Measurements from ENCODE around the gene EPM2AIP1.
"Not testable (repeated sequence)": the region's sequence is repeated elsewhere in the genome, so short reads cannot be mapped to it uniquely, and the experiment has no call there.

Gene EPM2AIP1

DNA sequence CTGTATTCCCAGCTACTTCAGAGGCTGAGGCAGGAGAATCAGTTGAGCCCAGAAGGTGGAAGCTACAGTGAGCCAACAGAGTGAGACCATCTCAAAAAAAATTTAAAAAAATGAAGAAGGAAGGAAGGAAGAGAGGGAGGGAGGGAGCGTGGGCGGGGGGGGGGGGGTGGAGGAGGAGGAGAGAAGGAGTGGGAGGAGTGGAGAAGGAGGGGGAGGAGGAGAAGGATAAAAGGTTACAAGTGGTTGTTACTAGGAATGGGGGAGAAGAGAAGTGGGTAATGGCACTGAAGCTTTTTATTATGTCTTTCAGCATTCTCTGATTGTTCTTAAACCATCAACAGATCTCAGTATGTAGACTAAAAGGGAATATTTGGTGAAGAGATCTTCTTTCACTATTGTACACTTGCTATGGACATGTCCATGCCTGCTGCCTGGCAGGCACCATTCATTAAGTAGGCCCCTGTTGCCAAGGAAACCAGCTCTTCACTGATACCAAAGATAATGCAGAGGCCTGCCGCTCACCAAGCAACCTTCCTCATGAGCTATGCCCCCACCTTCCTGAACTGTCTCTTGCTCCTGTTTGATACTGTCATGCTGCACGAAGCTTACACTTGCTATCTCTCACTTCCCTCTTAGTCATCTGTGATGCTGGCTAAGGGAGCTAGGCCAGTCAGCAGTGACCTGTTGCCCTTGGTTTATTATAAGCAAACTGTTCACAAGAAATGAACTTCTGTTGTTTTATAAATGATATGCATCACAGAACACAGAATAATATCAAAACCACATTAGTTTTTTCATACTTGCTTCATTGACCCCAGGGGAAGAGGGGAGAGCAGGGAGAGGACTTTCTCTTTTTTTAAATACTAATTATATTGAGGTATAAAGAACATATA is 23.1 kb downstream of the EPM2AIP1 start:
- peaks cover 13% of the 10 kb centered on the region for H3K4me1 ChIP-seq (ENCODE audit: control insufficient read depth, insufficient read depth, low read length)
- 23 to 27% methylated on average over 4 of the region's 4 CpGs for WGBS, 2 experiments
- no peak overlapping the region for H3K27ac ChIP-seq (ENCODE audit: insufficient read depth, low read depth, low read length, poor library complexity, severe bottlenecking)
- no peaks in the 10 kb centered on the region for H3K36me3 ChIP-seq (ENCODE audit: control insufficient read depth, insufficient read depth, low read length)
- no peaks in the 10 kb centered on the region for H3K27me3 ChIP-seq (ENCODE audit: control insufficient read depth, insufficient read depth, low read length, poor library complexity, severe bottlenecking)
- H3K4me3 ChIP-seq (ENCODE audit: insufficient read depth, low read depth, low read length): no peak overlapping the region
- no peaks in the 10 kb centered on the region for H3K9me3 ChIP-seq (ENCODE audit: control insufficient read depth, low read length)

DNA sequence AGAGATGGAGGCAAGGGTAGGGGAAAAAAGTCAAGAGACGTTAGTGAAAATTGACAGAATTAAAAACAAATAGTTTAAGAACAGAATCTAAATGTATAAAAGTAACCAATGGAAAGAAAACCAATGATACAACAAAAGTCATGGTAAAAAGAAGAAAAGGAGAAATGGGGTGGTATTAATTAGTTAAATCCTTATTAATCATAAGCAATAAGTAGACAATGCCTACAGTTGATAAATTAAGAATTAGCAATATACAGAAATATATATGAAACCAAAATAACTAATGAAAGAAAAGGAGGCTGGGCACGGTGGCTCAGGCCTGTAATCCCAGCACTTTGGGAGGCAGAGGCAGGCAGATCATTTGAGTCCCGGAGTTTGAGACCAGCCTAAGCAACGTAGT is 23.8 kb downstream of the EPM2AIP1 start:
- Histone ChIP-seq H3K36me3 (ENCODE audit: control insufficient read depth, insufficient read depth, low read length) (no peaks in the 10 kb centered on the region), H3K27ac (ENCODE audit: insufficient read depth, low read depth, low read length, poor library complexity, severe bottlenecking) (no peak overlapping the region), H3K9me3 (ENCODE audit: control insufficient read depth, low read length) (no peaks in the 10 kb centered on the region), H3K4me3 (ENCODE audit: insufficient read depth, low read depth, low read length) (no peak overlapping the region), H3K27me3 (ENCODE audit: control insufficient read depth, insufficient read depth, low read length, poor library complexity, severe bottlenecking) (no peaks in the 10 kb centered on the region), H3K4me1 (ENCODE audit: control insufficient read depth, insufficient read depth, low read length) (peaks cover 13% of the 10 kb centered on the region)
- 82 to 84% methylated on average over 3 to 4 of the region's 4 CpGs for WGBS, 2 experiments

DNA sequence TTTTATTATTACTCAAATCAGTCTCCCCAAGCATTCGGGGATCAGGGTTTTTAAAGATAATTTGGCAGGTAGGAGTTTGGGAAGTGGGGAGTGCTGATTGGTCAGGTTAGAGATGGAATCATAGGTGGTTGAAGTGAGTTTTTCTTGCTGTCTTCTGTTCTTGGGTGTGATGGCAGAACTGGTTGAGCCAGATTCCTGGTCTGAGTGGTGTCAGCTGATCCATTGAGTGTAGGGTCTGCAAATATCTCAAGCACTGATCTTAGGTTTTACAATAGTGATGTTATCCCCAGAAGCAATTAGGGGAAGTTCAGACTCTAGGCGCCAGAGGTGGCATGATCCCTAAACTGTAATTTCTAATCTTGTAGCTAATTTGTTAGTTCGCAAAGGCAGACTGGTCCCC is 27.5 kb downstream of the EPM2AIP1 start:
- Histone ChIP-seq H3K4me3 (ENCODE audit: insufficient read depth, low read depth, low read length) (no peak overlapping the region), H3K36me3 (ENCODE audit: control insufficient read depth, insufficient read depth, low read length) (no peaks in the 10 kb centered on the region), H3K9me3 (ENCODE audit: control insufficient read depth, low read length) (no peaks in the 10 kb centered on the region), H3K4me1 (ENCODE audit: control insufficient read depth, insufficient read depth, low read length) (peaks cover 9% of the 10 kb centered on the region), H3K27ac (ENCODE audit: insufficient read depth, low read depth, low read length, poor library complexity, severe bottlenecking) (no peak overlapping the region), H3K27me3 (ENCODE audit: control insufficient read depth, insufficient read depth, low read length, poor library complexity, severe bottlenecking) (no peaks in the 10 kb centered on the region)
- 92 to 93% methylated on average over 3 of the region's 3 CpGs for WGBS, 2 experiments

DNA sequence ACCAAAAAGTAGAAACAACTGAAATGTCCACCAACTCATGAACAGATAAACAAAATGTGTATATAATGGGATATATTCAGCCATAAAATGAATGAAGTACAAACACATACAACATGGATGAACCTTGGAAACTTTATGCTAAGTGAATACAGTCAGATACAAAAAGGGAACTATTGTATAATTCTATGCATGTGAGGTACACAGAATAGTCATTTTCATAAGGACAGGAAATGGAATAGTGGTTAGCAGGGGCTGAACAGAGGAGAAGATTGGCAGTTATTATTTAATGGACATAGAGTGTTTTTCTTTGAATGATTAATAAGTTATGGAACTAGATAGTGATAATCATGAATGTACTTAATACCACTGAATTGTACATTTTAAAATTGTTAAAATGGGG is 28.1 kb downstream of the EPM2AIP1 start:
- H3K4me3 ChIP-seq (ENCODE audit: insufficient read depth, low read depth, low read length): no peak overlapping the region
- H3K9me3 ChIP-seq (ENCODE audit: control insufficient read depth, low read length): no peaks in the 10 kb centered on the region
- peaks cover 2% of the 10 kb centered on the region for H3K4me1 ChIP-seq (ENCODE audit: control insufficient read depth, insufficient read depth, low read length)
- H3K36me3 ChIP-seq (ENCODE audit: control insufficient read depth, insufficient read depth, low read length): no peaks in the 10 kb centered on the region
- no peaks in the 10 kb centered on the region for H3K27me3 ChIP-seq (ENCODE audit: control insufficient read depth, insufficient read depth, low read length, poor library complexity, severe bottlenecking)
- no peak overlapping the region for H3K27ac ChIP-seq (ENCODE audit: insufficient read depth, low read depth, low read length, poor library complexity, severe bottlenecking)

DNA sequence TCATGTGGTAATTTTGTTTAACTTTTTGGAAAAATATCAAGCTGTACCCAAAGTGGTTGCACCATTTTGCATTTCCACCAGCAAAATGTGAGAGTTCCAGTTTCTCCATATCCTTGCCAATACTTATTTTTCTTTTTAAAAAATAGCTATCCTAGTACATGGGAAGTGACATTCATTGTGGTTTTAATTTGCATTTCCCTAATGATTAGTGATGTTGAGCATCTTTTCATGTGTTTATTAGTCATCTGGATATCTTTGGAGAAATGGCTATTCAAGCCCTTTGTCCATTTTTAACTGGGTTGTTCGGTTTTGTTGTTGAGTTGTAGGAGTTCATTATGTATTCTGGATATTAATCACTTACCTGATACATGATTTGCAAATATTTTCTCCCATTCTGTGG is 28.6 kb downstream of the EPM2AIP1 start:
- H3K36me3 ChIP-seq (ENCODE audit: control insufficient read depth, insufficient read depth, low read length): no peaks in the 10 kb centered on the region
- H3K27me3 ChIP-seq (ENCODE audit: control insufficient read depth, insufficient read depth, low read length, poor library complexity, severe bottlenecking): no peaks in the 10 kb centered on the region
- H3K4me3 ChIP-seq (ENCODE audit: insufficient read depth, low read depth, low read length): no peak overlapping the region
- 80 to 100% methylated on average over 1 of the region's 1 CpG for WGBS, 2 experiments
- no peaks in the 10 kb centered on the region for H3K4me1 ChIP-seq (ENCODE audit: control insufficient read depth, insufficient read depth, low read length)
- no peak overlapping the region for H3K27ac ChIP-seq (ENCODE audit: insufficient read depth, low read depth, low read length, poor library complexity, severe bottlenecking)
- H3K9me3 ChIP-seq (ENCODE audit: control insufficient read depth, low read length): no peaks in the 10 kb centered on the region

DNA sequence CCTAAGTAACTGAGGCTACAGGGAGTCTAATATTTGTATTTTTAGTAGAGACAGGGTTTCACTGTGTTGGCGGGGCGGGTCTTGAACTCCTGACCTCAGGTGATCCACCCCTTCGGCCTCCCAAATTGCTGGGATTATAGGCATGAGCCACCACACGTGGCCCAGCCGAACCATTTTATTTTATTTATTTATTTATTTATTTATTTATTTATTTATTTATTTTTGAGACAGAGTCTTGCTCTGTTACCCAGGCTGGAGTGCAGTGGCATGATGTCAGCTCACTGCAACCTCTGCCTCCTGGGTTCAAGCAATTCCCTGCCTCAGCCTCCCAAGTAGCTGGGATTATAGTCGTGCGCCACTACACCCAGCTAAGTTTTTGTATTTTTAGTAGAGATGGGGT is 29.9 kb downstream of the EPM2AIP1 start:
- H3K9me3 ChIP-seq (ENCODE audit: control insufficient read depth, low read length); H3K27ac ChIP-seq (ENCODE audit: insufficient read depth, low read depth, low read length, poor library complexity, severe bottlenecking); H3K36me3 ChIP-seq (ENCODE audit: control insufficient read depth, insufficient read depth, low read length); H3K4me1 ChIP-seq (ENCODE audit: control insufficient read depth, insufficient read depth, low read length); H3K4me3 ChIP-seq (ENCODE audit: insufficient read depth, low read depth, low read length); H3K27me3 ChIP-seq (ENCODE audit: control insufficient read depth, insufficient read depth, low read length, poor library complexity, severe bottlenecking): not testable (repeated sequence)
- 89 to 98% methylated on average over 5 of the region's 7 CpGs for WGBS, 2 experiments

DNA sequence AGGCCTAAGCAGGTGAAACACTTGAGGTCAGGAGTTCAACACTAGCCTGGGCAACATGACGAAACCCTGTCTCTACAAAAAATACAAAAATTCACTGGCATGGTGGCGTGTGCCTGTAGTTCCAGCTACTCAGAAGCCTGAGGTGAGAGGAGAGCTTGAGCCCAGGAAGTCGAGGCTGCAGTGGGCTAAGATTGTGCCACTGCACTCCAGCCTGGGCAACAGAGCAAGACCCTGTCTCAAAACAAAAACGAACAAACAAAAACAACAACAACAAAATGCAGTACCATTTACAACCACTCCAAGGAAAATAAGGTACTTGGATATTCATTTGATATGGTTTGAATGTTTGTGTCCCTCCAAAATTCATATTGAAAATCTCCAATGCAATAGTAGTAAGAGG is 32.4 kb downstream of the EPM2AIP1 start:
- Histone ChIP-seq H3K27me3 (ENCODE audit: control insufficient read depth, insufficient read depth, low read length, poor library complexity, severe bottlenecking) (no peaks in the 10 kb centered on the region), H3K9me3 (ENCODE audit: control insufficient read depth, low read length) (no peaks in the 10 kb centered on the region), H3K27ac (ENCODE audit: insufficient read depth, low read depth, low read length, poor library complexity, severe bottlenecking) (no peak overlapping the region), H3K36me3 (ENCODE audit: control insufficient read depth, insufficient read depth, low read length) (no peaks in the 10 kb centered on the region), H3K4me1 (ENCODE audit: control insufficient read depth, insufficient read depth, low read length) (no peaks in the 10 kb centered on the region), H3K4me3 (ENCODE audit: insufficient read depth, low read depth, low read length) (no peak overlapping the region)
- WGBS, 2 experiments: 92 to 93% methylated on average over 4 of the region's 4 CpGs

DNA sequence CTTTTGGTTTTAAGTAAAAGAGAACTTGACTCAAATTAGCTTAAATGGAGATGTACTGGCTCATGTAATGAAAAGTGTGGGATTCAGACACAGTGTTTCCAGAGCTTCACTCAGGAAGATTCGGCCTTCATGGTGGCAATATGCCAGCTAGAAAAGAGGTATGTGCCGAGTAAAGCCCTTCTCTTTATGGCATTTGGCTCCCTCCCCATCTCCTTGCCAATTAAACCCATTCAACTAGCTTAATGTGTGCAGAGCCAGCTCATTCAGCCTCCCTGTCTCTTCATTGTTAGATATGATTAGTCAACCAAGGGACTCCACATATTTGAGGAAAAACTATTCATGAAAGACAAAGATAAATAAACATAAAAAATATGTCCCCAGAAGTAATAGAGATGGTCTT is 33.1 kb downstream of the EPM2AIP1 start:
- Histone ChIP-seq H3K4me1 (ENCODE audit: control insufficient read depth, insufficient read depth, low read length) (no peaks in the 10 kb centered on the region), H3K9me3 (ENCODE audit: control insufficient read depth, low read length) (no peaks in the 10 kb centered on the region), H3K4me3 (ENCODE audit: insufficient read depth, low read depth, low read length) (no peak overlapping the region), H3K27me3 (ENCODE audit: control insufficient read depth, insufficient read depth, low read length, poor library complexity, severe bottlenecking) (no peaks in the 10 kb centered on the region), H3K27ac (ENCODE audit: insufficient read depth, low read depth, low read length, poor library complexity, severe bottlenecking) (no peak overlapping the region), H3K36me3 (ENCODE audit: control insufficient read depth, insufficient read depth, low read length) (no peaks in the 10 kb centered on the region)
- WGBS, 2 experiments: 92 to 95% methylated on average over 2 of the region's 2 CpGs

DNA sequence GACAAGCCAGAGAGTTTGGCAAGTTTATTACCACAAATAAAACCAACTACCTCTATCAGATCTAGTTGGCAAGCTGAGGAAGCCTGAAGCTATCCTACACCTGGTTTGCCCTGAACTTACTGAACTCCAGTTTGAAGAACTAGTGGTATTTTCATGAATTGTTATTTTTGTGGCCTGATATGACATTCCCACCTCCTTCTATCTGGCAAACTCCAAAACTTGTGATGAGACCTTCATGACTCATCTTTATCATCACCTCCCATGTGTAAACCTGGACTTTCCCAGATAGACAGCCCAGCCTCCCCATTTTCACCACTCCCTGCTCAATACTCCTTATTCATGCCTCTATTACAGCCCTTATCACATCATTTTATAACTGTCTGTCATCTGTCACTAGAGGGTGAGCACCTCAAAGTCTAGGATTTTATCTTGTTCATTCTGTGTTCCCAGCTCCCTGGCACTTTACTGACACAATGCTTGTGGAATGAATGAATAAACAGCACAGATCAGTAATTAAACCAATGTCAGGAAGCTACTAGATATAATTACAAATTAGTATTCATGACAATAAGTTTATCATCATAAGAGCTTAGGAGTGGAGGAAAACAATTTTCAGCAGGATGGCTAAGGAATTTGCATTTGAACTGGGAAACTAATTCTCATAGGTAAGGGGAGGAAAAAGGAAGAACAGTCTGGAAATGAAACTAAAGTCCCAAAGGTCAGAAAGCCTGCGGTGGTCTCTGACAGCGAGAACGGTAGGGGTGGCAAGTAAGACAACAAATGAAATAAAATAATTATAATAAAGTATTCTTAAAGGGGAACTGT is 34.9 kb downstream of the EPM2AIP1 start:
- Histone ChIP-seq H3K27me3 (ENCODE audit: control insufficient read depth, insufficient read depth, low read length, poor library complexity, severe bottlenecking) (no peaks in the 10 kb centered on the region), H3K4me3 (ENCODE audit: insufficient read depth, low read depth, low read length) (no peak overlapping the region), H3K9me3 (ENCODE audit: control insufficient read depth, low read length) (no peaks in the 10 kb centered on the region), H3K27ac (ENCODE audit: insufficient read depth, low read depth, low read length, poor library complexity, severe bottlenecking) (no peak overlapping the region), H3K36me3 (ENCODE audit: control insufficient read depth, insufficient read depth, low read length) (no peaks in the 10 kb centered on the region), H3K4me1 (ENCODE audit: control insufficient read depth, insufficient read depth, low read length) (no peaks in the 10 kb centered on the region)
- WGBS, 2 experiments: 92 to 94% methylated on average over 3 of the region's 3 CpGs

DNA sequence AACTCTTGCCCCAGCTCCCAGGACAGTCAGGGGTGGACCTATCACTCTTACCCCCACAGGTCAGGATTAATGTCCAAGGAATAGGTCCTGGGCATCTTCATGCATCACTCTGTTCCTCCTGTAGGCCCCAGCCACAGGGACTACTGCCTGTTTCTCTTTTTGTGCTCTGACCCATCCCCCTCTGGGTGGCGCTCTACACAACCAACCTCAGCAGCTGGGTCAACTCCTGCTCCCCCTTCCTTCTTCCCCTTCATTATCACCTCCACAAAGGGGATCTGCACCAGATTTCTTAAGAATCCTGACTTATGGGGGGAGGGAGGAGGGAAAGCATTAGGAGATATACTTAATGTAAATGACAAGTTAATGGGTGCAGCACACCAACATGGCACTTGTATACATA is 35.9 kb downstream of the EPM2AIP1 start:
- Histone ChIP-seq H3K4me3 (ENCODE audit: insufficient read depth, low read depth, low read length) (no peak overlapping the region), H3K9me3 (ENCODE audit: control insufficient read depth, low read length) (no peaks in the 10 kb centered on the region), H3K27me3 (ENCODE audit: control insufficient read depth, insufficient read depth, low read length, poor library complexity, severe bottlenecking) (no peaks in the 10 kb centered on the region), H3K36me3 (ENCODE audit: control insufficient read depth, insufficient read depth, low read length) (no peaks in the 10 kb centered on the region), H3K4me1 (ENCODE audit: control insufficient read depth, insufficient read depth, low read length) (no peaks in the 10 kb centered on the region), H3K27ac (ENCODE audit: insufficient read depth, low read depth, low read length, poor library complexity, severe bottlenecking) (no peak overlapping the region)
- WGBS, 2 experiments: 83 to 84% methylated on average over 1 of the region's 1 CpG

Data from ectodermal cell (in vitro differentiated cells).